Keratinocyte (primary cell): ENCODE measurements around the gene ATRNL1. TPM values are rescaled to one million over a fixed set of nuclear protein-coding genes. Genes with fewer than 3 reads are reported as not detected.

ENCODE experiments used
- DNase-seq: peaks from one replicate; pipeline ENCODE4 v3.0.0-alpha.2; 2011; ENCODE audit warnings: low read depth, missing footprints, low spot score
- FAIRE-seq: peaks from 2 replicates; lab custom pipeline; 2011; peaks lifted over from hg19 to GRCh38; lab: Jason Lieb, UNC
- H2AFZ ChIP-seq: 2 replicates; pipeline ENCODE4 v1.6.0; 2012; ENCODE audit warnings: low read length, control low read depth, inconsistent platforms; ENCODE audit not compliant: control insufficient read depth
- H3K27ac ChIP-seq: 2 replicates; pipeline ENCODE4 v1.5.1; 2011; ENCODE audit warnings: low read length; ENCODE audit not compliant: control insufficient read depth, insufficient read depth
- H3K27me3 ChIP-seq: 3 replicates; pipeline ENCODE4 v1.6.0; 2011; ENCODE audit warnings: low read length; ENCODE audit not compliant: control insufficient read depth, insufficient read depth; ENCODE audit errors: extremely low read depth
- H3K36me3 ChIP-seq, 2 experiments: 2 replicates in 1 of 2; 3 replicates in 1 of 2; pipeline ENCODE4 v1.5.1; 2011; ENCODE audit warnings: low read length in 2 of 2, mild to moderate bottlenecking in 1 of 2; ENCODE audit not compliant: control insufficient read depth in 2 of 2, insufficient read depth in 2 of 2; ENCODE audit errors: extremely low read depth in 1 of 2
- H3K4me1 ChIP-seq: 3 replicates; pipeline ENCODE4 v1.5.1; 2011; ENCODE audit warnings: low read length; ENCODE audit not compliant: control insufficient read depth, insufficient read depth; ENCODE audit errors: extremely low read depth
- H3K4me2 ChIP-seq: 3 replicates; pipeline ENCODE4 v1.6.0; 2011; ENCODE audit warnings: low read depth, low read length; ENCODE audit not compliant: control insufficient read depth, insufficient read depth; ENCODE audit errors: extremely low read depth
- H3K4me3 ChIP-seq, 3 experiments: fragments of 200-600 bp in 1 of 3; sonication (generic) in 1 of 3; 2 replicates in 2 of 3; 3 replicates in 1 of 3; pipeline ENCODE4 v1.5.1; 2011 to 2016; ENCODE audit warnings: low read length in 3 of 3, mild to moderate bottlenecking in 3 of 3, control low read depth in 2 of 3, inconsistent platforms in 1 of 3, low read depth in 1 of 3, mixed read lengths in 1 of 3, mixed run types in 1 of 3, moderate library complexity in 1 of 3; ENCODE audit not compliant: control insufficient read depth in 2 of 3, insufficient read depth in 2 of 3; ENCODE audit errors: extremely low read depth in 1 of 3
- H3K79me2 ChIP-seq: 2 replicates; pipeline ENCODE4 v1.6.0; 2012; ENCODE audit warnings: low read length; ENCODE audit not compliant: control insufficient read depth, insufficient read depth
- H3K9ac ChIP-seq: 3 replicates; pipeline ENCODE4 v1.6.0; 2011; ENCODE audit warnings: low read length; ENCODE audit not compliant: control insufficient read depth, insufficient read depth; ENCODE audit errors: extremely low read depth
- H3K9me1 ChIP-seq: 3 replicates; pipeline ENCODE4 v1.6.0; 2011; ENCODE audit warnings: low read length; ENCODE audit not compliant: control insufficient read depth, insufficient read depth; ENCODE audit errors: extremely low read depth
- H3K9me3 ChIP-seq: 2 replicates; pipeline ENCODE4 v1.5.1; 2012; ENCODE audit warnings: low read depth, low read length; ENCODE audit not compliant: control insufficient read depth
- H4K20me1 ChIP-seq: 3 replicates; pipeline ENCODE4 v1.6.0; 2011; ENCODE audit warnings: low read length; ENCODE audit not compliant: control insufficient read depth, insufficient read depth; ENCODE audit errors: extremely low read depth
- CTCF ChIP-seq, 3 experiments: IDR thresholded peaks in 1 of 3; conservative IDR thresholded peaks in 1 of 3; optimal IDR thresholded peaks in 1 of 3; 2 replicates in 2 of 3; 3 replicates in 1 of 3; pipeline versions ENCODE3 to v1.5.1; 2011; ENCODE audit warnings: low read length in 3 of 3, mild to moderate bottlenecking in 3 of 3, moderate library complexity in 2 of 3, control low read depth in 1 of 3, inconsistent platforms in 1 of 3; ENCODE audit not compliant: insufficient read depth in 2 of 3; ENCODE audit errors: extremely low read depth in 1 of 3
- EZH2 ChIP-seq: IDR thresholded peaks from one replicate; pipeline ENCODE4 v1.6.1; 2012; ENCODE audit warnings: inconsistent platforms, mild to moderate bottlenecking, low read length, moderate library complexity
- dilution Hi-C: fragments of 300-500 bp; cut with MboI; formaldehyde crosslinking; loops from one replicate; pipeline ENCODE4 v1.7.0; 2020; ENCODE audit warnings: low sequenced_read_pairs; ENCODE audit not compliant: extremely low pct_ligation_motif_present
- polyA plus RNA-seq, 5 experiments: library from polyadenylated mRNA; depleted of rRNA in 3 of 5; stranded (reverse) in 3 of 5; stranded (forward) in 1 of 5; unstranded in 1 of 5; fragments of >200 nt; gene quantifications; 1 replicate in 1 of 5; 2 replicates in 3 of 5; 3 replicates in 1 of 5; pipeline versions ENCODE4 v1.2.1 to v1.2.3, GENCODE V29; 2011 to 2012; ENCODE audit warnings: missing spikeins in 2 of 5, low read depth in 1 of 5, low replicate concordance in 1 of 5

Gene ATRNL1
- polyA plus RNA-seq, 1 donor (not counting 4 experiments of a cell fraction or from before 2014, with no cell fraction given), result 0.07 TPM

DNA sequence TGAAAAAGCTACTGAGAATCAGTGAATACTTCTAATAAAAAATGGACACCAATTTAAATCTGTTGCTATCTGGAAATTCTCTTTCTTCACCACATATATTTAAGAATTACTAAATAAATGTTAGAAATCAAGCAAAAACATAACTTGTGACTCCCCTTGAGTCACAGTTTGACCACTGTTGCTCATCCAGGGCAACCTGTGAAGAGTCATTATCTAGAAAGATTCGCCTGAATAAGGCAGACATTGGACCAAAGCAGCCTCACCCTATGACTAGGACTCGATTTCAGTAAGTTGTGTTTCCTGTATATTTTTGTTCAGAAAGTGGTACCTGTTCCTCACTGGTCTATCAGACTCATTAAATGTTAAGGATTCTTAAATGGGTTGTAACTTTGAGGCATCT, 572.4 kb downstream of the ATRNL1 start:
- Histone ChIP-seq H3K9me1 (no peaks in the 10 kb centered on the region), H3K27me3 (no peaks in the 10 kb centered on the region), H3K4me1 (no peaks in the 10 kb centered on the region), H3K4me2 (no peak overlapping the region), H3K4me3 (no peak overlapping the region), H4K20me1 (no peaks in the 10 kb centered on the region), H3K36me3 (no peaks in the 10 kb centered on the region), H3K9ac (no peak overlapping the region), H3K27ac (no peak overlapping the region), H3K9me3 (no peaks in the 10 kb centered on the region), H3K79me2 (no peaks in the 10 kb centered on the region), H2AFZ (no peak overlapping the region)
- no peak for TF ChIP-seq CTCF (optimal IDR thresholded peaks at IDR 0.05 in 1 of 3, IDR thresholded peaks at IDR 0.05 in 1 of 3, conservative IDR thresholded peaks at IDR 0.05 in 1 of 3; ENCODE audit: extremely low read depth in 1 of 3, insufficient read depth in 2 of 3, low read length in 3 of 3)
- no peak for TF ChIP-seq EZH2
- FAIRE-seq (no peak), DNase-seq (no peak)
- dilution Hi-C loops, result no loop called here

DNA sequence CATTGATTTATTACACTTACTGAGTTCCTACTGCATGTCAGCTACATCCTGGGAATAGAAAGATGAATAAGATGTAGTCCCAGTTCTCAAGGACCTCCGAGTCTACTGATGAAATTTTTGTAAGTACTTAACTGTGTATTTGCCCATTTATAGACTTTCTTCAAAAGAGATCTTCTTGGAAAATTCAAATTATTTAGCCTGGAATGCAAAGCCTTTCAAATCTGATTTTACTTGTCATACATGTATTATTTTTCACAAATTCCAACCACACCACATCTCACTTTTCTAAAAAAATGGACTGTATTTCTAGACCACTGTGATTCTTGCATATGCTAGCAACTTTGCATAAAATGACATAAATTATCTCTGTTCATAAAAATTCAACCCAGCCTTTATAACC, 581.3 kb downstream of the ATRNL1 start:
- H3K9me1 ChIP-seq, result no peaks in the 10 kb centered on the region
- TF ChIP-seq CTCF (optimal IDR thresholded peaks at IDR 0.05 in 1 of 3, IDR thresholded peaks at IDR 0.05 in 1 of 3, conservative IDR thresholded peaks at IDR 0.05 in 1 of 3; ENCODE audit: extremely low read depth in 1 of 3, insufficient read depth in 2 of 3, low read length in 3 of 3) (no peak), EZH2 (no peak)
- no peaks in the 10 kb centered on the region for H3K27me3 ChIP-seq
- H4K20me1 ChIP-seq, result no peaks in the 10 kb centered on the region
- no peak overlapping the region for H2AFZ ChIP-seq
- H3K36me3 ChIP-seq, result no peaks in the 10 kb centered on the region
- DNase-seq (no peak), FAIRE-seq (no peak)
- no peaks in the 10 kb centered on the region for H3K79me2 ChIP-seq
- no peak overlapping the region for H3K4me2 ChIP-seq
- no peaks in the 10 kb centered on the region for H3K9me3 ChIP-seq
- H3K27ac ChIP-seq, result no peak overlapping the region
- no peak overlapping the region for H3K4me3 ChIP-seq
- H3K4me1 ChIP-seq, result no peaks in the 10 kb centered on the region
- dilution Hi-C loops, result no loop called here
- no peak overlapping the region for H3K9ac ChIP-seq
